ENCODE data around the gene PRUNE2.
A peak's percentile ranks its signal among the peaks of the same experiment; 100 is the strongest.

Gene PRUNE2

DNA sequence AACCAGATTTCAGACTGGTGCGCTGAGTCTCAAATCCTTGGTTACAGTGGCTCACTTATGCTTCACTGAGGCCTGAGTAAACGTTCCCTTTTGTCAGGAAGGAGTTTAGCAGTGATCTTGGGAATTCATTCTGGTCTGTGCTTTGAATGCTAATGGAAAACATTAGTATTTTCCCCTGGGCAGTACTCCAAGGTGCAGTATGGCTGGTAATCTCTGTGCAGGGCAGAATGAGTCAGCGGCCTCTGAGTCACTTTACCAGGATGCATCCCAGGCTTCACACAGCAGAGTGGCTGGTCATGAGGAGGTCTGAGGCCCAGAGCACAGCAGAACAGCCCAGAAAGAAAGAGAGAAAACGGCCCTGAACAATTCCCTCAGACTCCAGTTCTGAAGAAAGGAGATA, 87.6 kb downstream of the PRUNE2 start:
- peak overlapping the region; percentile 72 for H3K27ac ChIP-seq
- ChIA-PET POLR2A (ENCODE audit: low non-redundant PET) (no interaction called here), CTCF (interaction anchor here (0.6 kb wide), 1 partner anchor 593 kb away, joined by 3 read pairs; no protein-coding TSS in a partner anchor)
- peak; percentile 90 for DNase-seq (ENCODE audit: low spot score)
- TF ChIP-seq, protein P1, sequence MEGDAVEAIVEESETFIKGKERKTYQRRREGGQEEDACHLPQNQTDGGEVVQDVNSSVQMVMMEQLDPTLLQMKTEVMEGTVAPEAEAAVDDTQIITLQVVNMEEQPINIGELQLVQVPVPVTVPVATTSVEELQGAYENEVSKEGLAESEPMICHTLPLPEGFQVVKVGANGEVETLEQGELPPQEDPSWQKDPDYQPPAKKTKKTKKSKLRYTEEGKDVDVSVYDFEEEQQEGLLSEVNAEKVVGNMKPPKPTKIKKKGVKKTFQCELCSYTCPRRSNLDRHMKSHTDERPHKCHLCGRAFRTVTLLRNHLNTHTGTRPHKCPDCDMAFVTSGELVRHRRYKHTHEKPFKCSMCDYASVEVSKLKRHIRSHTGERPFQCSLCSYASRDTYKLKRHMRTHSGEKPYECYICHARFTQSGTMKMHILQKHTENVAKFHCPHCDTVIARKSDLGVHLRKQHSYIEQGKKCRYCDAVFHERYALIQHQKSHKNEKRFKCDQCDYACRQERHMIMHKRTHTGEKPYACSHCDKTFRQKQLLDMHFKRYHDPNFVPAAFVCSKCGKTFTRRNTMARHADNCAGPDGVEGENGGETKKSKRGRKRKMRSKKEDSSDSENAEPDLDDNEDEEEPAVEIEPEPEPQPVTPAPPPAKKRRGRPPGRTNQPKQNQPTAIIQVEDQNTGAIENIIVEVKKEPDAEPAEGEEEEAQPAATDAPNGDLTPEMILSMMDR (conservative IDR thresholded peaks at IDR 0.05; ENCODE audit: low read depth), result no peak

DNA sequence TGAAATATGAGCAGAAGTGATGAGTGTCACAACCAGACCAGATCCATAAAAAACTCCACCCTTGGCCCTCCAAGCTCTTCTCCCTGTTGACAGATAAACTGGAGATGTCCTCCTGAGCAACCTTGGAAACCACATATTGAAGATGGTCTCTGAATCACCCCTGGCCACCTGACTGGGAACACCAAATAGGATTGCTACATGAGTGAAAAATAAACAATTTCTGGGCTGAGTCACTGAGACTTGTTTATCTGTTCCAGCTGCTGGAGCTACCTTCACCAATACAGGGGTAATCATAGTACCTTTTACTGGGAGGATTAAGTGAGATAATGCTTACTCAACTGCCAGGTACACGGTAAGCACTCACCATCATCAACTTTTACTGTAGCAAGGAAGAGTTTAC, 88.4 kb downstream of the PRUNE2 start:
- CTCF ChIA-PET, result interaction anchor here (0.5 kb wide), 1 partner anchor 121 kb away, joined by 3 read pairs; no protein-coding TSS in a partner anchor
- TF ChIP-seq, protein P1 (conservative IDR thresholded peaks at IDR 0.05; ENCODE audit: low read depth), result no peak
- no peak overlapping the region for H3K27ac ChIP-seq
- peak; percentile 46 for DNase-seq (ENCODE audit: low spot score)
- POLR2A ChIA-PET (ENCODE audit: low non-redundant PET), result no interaction called here

DNA sequence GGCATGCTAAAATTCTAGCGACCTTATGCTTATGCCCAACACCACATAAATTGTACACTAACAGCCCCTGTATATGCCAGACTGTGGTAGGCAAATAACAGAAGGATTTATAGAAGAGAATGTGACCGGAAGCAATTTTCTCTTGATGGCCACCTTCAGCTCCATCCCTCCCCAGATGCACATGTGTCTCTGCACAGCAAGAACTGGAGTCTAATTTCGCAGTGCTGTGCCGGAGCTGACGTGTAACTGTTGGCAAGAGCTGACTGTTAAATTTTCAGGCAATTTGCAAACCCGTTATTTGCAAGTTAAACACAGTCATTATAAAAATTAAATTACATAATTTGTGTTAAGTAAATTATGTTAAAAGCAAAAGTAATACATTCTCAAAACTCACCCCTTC, 93.3 kb downstream of the PRUNE2 start:
- ChIA-PET CTCF (interaction anchor here (0.7 to 3.8 kb wide), 3 partner anchors 174 to 404 kb away, joined by 3 to 39 read pairs (median 7); no protein-coding TSS in a partner anchor), POLR2A (ENCODE audit: low non-redundant PET) (no interaction called here)
- H3K27ac ChIP-seq, result no peak overlapping the region
- TF ChIP-seq, protein P1 (conservative IDR thresholded peaks at IDR 0.05; ENCODE audit: low read depth), result no peak
- no peak for DNase-seq (ENCODE audit: low spot score)

DNA sequence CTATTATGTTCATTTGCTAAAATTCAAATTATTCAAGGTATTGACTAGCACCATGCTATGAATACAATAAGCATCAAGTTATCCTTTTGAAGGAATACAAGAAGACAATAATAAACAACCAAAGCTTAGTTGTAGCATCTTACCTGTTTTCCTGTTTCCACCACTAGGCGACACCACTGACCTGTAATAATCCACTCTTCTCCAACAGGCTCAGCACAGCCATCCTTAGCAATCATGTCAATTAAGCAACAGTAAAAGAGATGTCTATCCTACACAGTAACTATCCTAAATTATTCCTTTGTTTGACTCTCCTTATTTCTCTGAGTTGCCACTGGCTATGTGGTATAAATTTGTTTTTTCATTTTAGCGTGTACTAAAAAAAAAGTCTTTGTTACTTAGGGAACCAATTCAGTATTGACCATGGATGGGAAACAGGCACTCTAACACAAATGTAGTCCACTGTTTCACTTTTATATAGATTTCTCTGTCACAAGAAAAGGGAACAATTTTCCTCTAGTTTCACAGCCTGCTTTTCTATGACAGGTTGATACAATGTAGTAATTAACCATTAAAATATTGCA, 95.4 kb downstream of the PRUNE2 start:
- CTCF ChIA-PET, result interaction anchor here (0.5 to 3.8 kb wide), 29 partner anchors 9 to 1786 kb away, joined by 3 to 39 read pairs (median 4); no protein-coding TSS in a partner anchor
- POLR2A ChIA-PET (ENCODE audit: low non-redundant PET), result no interaction called here
- DNase-seq (ENCODE audit: low spot score), result peak; percentile 63
- TF ChIP-seq, protein P1 (conservative IDR thresholded peaks at IDR 0.05; ENCODE audit: low read depth), result peak; percentile 83
- H3K27ac ChIP-seq, result no peak overlapping the region

DNA sequence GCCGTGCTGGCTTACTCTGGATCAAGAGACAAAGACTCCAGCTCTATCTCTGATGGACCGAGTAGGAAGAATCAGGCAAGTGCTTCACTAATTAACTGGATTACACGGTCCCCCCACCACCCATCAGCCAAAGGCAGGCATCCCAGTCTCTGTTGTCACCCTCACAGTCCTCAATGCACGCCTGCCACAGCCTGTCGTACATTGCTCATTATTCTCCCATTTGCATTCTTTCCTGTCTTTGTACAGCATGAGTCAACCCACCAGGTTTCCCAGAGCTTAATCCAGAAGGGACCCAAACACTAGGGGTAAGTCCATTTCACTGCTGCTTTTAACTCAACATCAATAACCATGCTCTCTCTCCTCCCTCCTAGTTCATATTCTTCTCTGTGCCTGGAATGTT, 97.3 kb downstream of the PRUNE2 start:
- TF ChIP-seq, protein P1 (conservative IDR thresholded peaks at IDR 0.05; ENCODE audit: low read depth), result no peak
- POLR2A ChIA-PET (ENCODE audit: low non-redundant PET), result no interaction called here
- CTCF ChIA-PET, result interaction anchor here (1.0 kb wide), 1 partner anchor 179 kb away, joined by 3 read pairs; no protein-coding TSS in a partner anchor
- no peak overlapping the region for H3K27ac ChIP-seq
- peak; percentile 17 for DNase-seq (ENCODE audit: low spot score)

DNA sequence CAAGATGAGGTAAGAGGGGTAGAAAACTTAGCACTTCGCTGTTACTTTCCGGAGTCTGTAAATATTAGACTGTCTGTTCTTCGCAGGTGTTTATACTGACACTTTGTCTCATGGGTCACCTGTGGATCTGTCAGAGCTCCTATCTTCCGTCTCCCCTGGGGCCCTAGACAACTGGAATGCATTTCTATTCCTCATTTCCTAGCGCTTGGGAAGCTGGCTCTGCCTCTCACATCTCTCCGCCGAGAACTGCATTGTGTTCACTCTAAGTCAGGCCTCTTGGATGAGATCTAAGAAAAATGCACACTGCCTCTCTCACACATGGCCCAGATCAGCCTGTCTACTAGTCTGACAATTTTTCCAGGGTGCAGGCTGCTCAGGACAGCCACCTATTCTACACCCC, 102.2 kb downstream of the PRUNE2 start:
- TF ChIP-seq, protein P1 (conservative IDR thresholded peaks at IDR 0.05; ENCODE audit: low read depth), result no peak
- ChIA-PET POLR2A (ENCODE audit: low non-redundant PET) (no interaction called here), CTCF (no interaction called here)
- DNase-seq (ENCODE audit: low spot score), result no peak
- no peak overlapping the region for H3K27ac ChIP-seq
